MM.1S (cell line): ENCODE data around the gene CCSAP.

Experiments used
- DNase-seq: peaks from one replicate; pipeline ENCODE4 v3.0.0-alpha.2; 2015
- H2AFZ ChIP-seq: fragments of 300-600 bp; sonication (generic); 2 replicates; pipeline ENCODE4 v1.6.0; 2016; ENCODE audit warnings: antibody characterized with exemption, low read length
- H3F3A ChIP-seq: fragments of 300-600 bp; sonication (generic); 2 replicates; pipeline ENCODE4 v1.6.1; 2016; ENCODE audit warnings: mild to moderate bottlenecking, antibody characterized with exemption, low read length, moderate library complexity, mixed read lengths; ENCODE audit not compliant: insufficient read depth
- H3K27ac ChIP-seq: fragments of 300-600 bp; sonication (generic); 2 replicates; pipeline ENCODE4 v1.5.1; 2016; ENCODE audit warnings: mild to moderate bottlenecking, low read length
- H3K27me3 ChIP-seq: fragments of 300-600 bp; sonication (generic); replicated peaks from 2 replicates; pipeline ENCODE4 v1.6.0; 2016; ENCODE audit warnings: low read length; ENCODE audit not compliant: insufficient read depth
- H3K36me3 ChIP-seq: fragments of 300-600 bp; sonication (generic); replicated peaks from 2 replicates; pipeline ENCODE4 v1.6.1; 2016; ENCODE audit warnings: mild to moderate bottlenecking, low read length, mixed read lengths; ENCODE audit not compliant: insufficient read depth
- H3K4me1 ChIP-seq: fragments of 300-600 bp; sonication (generic); 2 replicates; pipeline ENCODE4 v1.6.1; 2016; ENCODE audit warnings: low read length, mixed read lengths
- H3K4me2 ChIP-seq: fragments of 300-600 bp; sonication (generic); 2 replicates; pipeline ENCODE4 v1.6.0; 2016; ENCODE audit warnings: low read depth, low read length
- H3K4me3 ChIP-seq: fragments of 300-600 bp; sonication (generic); 2 replicates; pipeline ENCODE4 v1.5.1; 2016; ENCODE audit warnings: low read length, mixed read lengths
- H3K79me2 ChIP-seq: fragments of 300-600 bp; sonication (generic); 2 replicates; pipeline ENCODE4 v1.6.1; 2016; ENCODE audit warnings: mixed run types, low read length, mixed read lengths
- H3K9ac ChIP-seq: fragments of 300-600 bp; sonication (generic); 2 replicates; pipeline ENCODE4 v1.6.1; 2016; ENCODE audit warnings: low read length, mixed read lengths
- H3K9me2 ChIP-seq: fragments of 300-600 bp; sonication (generic); replicated peaks from 2 replicates; pipeline ENCODE4 v1.6.1; 2016; ENCODE audit warnings: mild to moderate bottlenecking, low read length, mixed read lengths; ENCODE audit not compliant: insufficient read depth
- H3K9me3 ChIP-seq: fragments of 300-600 bp; sonication (generic); replicated peaks from 2 replicates; pipeline ENCODE4 v1.6.1; 2016; ENCODE audit warnings: mild to moderate bottlenecking, low read length, mixed read lengths; ENCODE audit not compliant: insufficient read depth
- H4K20me1 ChIP-seq: fragments of 300-600 bp; sonication (generic); 2 replicates; pipeline ENCODE4 v1.6.1; 2016; ENCODE audit warnings: mild to moderate bottlenecking, low read length, moderate library complexity, mixed read lengths; ENCODE audit not compliant: insufficient read depth
- CTCF ChIP-seq: fragments of 300-600 bp; sonication (generic); IDR thresholded peaks from 2 replicates; pipeline ENCODE4 v1.5.1; 2016; ENCODE audit warnings: antibody characterized with exemption, low read length, mixed read lengths
- EZH2 ChIP-seq: fragments of 300-600 bp; sonication (generic); optimal IDR thresholded peaks from 2 replicates; pipeline ENCODE3; 2017; ENCODE audit warnings: low read depth, mild to moderate bottlenecking, antibody characterized with exemption, low read length, mixed read lengths
- EZH2phosphoT487 ChIP-seq: fragments of 300-600 bp; sonication (generic); IDR thresholded peaks from 2 replicates; pipeline ENCODE4 v1.6.1; 2018; ENCODE audit warnings: antibody characterized with exemption, low read length

CCSAP gene

GRCh38 chr1:229326601-229327000 is 16.2 kb downstream of the CCSAP start:
- no peaks in the 10 kb centered on the region for H3K9me3 ChIP-seq
- H3K9me2 ChIP-seq: no peaks in the 10 kb centered on the region
- H3K27me3 ChIP-seq: no peaks in the 10 kb centered on the region
- H2AFZ ChIP-seq: no peak overlapping the region
- H3K4me2 ChIP-seq: no peak overlapping the region
- no peak overlapping the region for H3K27ac ChIP-seq
- no peaks in the 10 kb centered on the region for H3F3A ChIP-seq
- no peaks in the 10 kb centered on the region for H4K20me1 ChIP-seq
- DNase-seq: no peak
- peaks cover 16% of the 10 kb centered on the region for H3K4me1 ChIP-seq
- H3K79me2 ChIP-seq: peaks cover 40% of the 10 kb centered on the region
- H3K9ac ChIP-seq: no peak overlapping the region
- TF ChIP-seq EZH2: no peak
- TF ChIP-seq EZH2phosphoT487: no peak
- no peak overlapping the region for H3K4me3 ChIP-seq
- no peaks in the 10 kb centered on the region for H3K36me3 ChIP-seq

- Histone ChIP-seq H3K9me2 (no peaks in the 10 kb centered on the region), H3F3A (no peaks in the 10 kb centered on the region), H3K4me2 (peak overlapping the region; percentile 3; the same call in 1 of the 2 replicates), H3K27ac (no peak overlapping the region), H3K79me2 (peaks cover 35% of the 10 kb centered on the region), H3K36me3 (no peaks in the 10 kb centered on the region), H3K4me3 (no peak overlapping the region), H3K27me3 (no peaks in the 10 kb centered on the region), H3K4me1 (peaks cover 16% of the 10 kb centered on the region), H2AFZ (no peak overlapping the region), H3K9me3 (no peaks in the 10 kb centered on the region), H3K9ac (no peak overlapping the region), H4K20me1 (no peaks in the 10 kb centered on the region)
- peak; percentile 39 for DNase-seq
- no peak for TF ChIP-seq CTCF
- no peak for TF ChIP-seq EZH2phosphoT487
- no peak for TF ChIP-seq EZH2
These were observed 16.9 kb downstream of the CCSAP start for GRCh38 chr1:229325853-229326487.

- H3K9ac ChIP-seq: no peak overlapping the region
- peaks cover 16% of the 10 kb centered on the region for H3K4me1 ChIP-seq
- no peak overlapping the region for H3K27ac ChIP-seq
- no peaks in the 10 kb centered on the region for H3K9me3 ChIP-seq
- no peak for TF ChIP-seq CTCF
- no peak for TF ChIP-seq EZH2phosphoT487
- TF ChIP-seq EZH2: no peak
- no peaks in the 10 kb centered on the region for H3K9me2 ChIP-seq
- H3K79me2 ChIP-seq: peaks cover 31% of the 10 kb centered on the region
- H3K4me3 ChIP-seq: no peak overlapping the region
- no peaks in the 10 kb centered on the region for H3K36me3 ChIP-seq
- no peak for DNase-seq
- peak overlapping the region; percentile 3; the same call in 1 of the 2 replicates for H3K4me2 ChIP-seq
- H3K27me3 ChIP-seq: no peaks in the 10 kb centered on the region
- no peak overlapping the region for H2AFZ ChIP-seq
- H4K20me1 ChIP-seq: no peaks in the 10 kb centered on the region
- H3F3A ChIP-seq: no peaks in the 10 kb centered on the region
These were observed 17.4 kb downstream of the CCSAP start for GRCh38 chr1:229325401-229325800.

- Histone ChIP-seq H3K4me1 (peaks cover 16% of the 10 kb centered on the region), H3K4me2 (no peak overlapping the region), H3K4me3 (no peak overlapping the region), H3K27ac (no peak overlapping the region), H3K9ac (no peak overlapping the region), H3K27me3 (no peaks in the 10 kb centered on the region), H2AFZ (no peak overlapping the region), H4K20me1 (no peaks in the 10 kb centered on the region), H3K9me3 (no peaks in the 10 kb centered on the region), H3F3A (no peaks in the 10 kb centered on the region), H3K36me3 (no peaks in the 10 kb centered on the region), H3K79me2 (peaks cover 21% of the 10 kb centered on the region), H3K9me2 (no peaks in the 10 kb centered on the region)
- no peak for DNase-seq
- TF ChIP-seq CTCF (no peak), EZH2phosphoT487 (no peak), EZH2 (no peak)
These were observed 18.8 kb downstream of the CCSAP start for GRCh38 chr1:229323885-229324553.
